Measurements from ENCODE around the gene RNF123.

Gene RNF123

DNA sequence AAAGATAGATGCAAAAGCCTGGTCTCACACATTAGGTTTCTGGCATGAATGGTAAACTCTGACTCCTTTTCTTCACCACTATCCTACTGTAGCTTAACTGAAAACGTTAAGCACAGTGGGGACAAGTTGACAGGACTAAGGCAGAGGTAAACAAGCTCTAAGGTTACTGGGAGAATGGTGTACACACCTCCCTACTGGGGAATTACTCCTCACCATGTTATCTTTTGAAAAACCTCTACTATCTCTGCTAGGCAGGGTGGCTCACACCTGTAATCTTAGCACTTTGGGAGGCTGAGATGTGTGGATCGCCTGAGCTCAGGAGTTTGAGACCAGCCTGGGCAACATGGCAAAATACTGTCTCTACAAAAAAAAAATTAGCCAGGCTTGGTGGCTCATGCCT, 67.8 kb downstream of the RNF123 start:
- Histone ChIP-seq H3K9me3 (no peaks in the 10 kb centered on the region), H3K4me1 (no peaks in the 10 kb centered on the region), H3K27me3 (no peaks in the 10 kb centered on the region), H3K36me3 (no peaks in the 10 kb centered on the region), H3K4me3 (ENCODE audit: low read depth, low read length) (no peak overlapping the region)
- DNase-seq: no peak
- TF ChIP-seq, protein P1, sequence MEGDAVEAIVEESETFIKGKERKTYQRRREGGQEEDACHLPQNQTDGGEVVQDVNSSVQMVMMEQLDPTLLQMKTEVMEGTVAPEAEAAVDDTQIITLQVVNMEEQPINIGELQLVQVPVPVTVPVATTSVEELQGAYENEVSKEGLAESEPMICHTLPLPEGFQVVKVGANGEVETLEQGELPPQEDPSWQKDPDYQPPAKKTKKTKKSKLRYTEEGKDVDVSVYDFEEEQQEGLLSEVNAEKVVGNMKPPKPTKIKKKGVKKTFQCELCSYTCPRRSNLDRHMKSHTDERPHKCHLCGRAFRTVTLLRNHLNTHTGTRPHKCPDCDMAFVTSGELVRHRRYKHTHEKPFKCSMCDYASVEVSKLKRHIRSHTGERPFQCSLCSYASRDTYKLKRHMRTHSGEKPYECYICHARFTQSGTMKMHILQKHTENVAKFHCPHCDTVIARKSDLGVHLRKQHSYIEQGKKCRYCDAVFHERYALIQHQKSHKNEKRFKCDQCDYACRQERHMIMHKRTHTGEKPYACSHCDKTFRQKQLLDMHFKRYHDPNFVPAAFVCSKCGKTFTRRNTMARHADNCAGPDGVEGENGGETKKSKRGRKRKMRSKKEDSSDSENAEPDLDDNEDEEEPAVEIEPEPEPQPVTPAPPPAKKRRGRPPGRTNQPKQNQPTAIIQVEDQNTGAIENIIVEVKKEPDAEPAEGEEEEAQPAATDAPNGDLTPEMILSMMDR (IDR thresholded peaks at IDR 0.05; ENCODE audit: low read depth, low read length): no peak

DNA sequence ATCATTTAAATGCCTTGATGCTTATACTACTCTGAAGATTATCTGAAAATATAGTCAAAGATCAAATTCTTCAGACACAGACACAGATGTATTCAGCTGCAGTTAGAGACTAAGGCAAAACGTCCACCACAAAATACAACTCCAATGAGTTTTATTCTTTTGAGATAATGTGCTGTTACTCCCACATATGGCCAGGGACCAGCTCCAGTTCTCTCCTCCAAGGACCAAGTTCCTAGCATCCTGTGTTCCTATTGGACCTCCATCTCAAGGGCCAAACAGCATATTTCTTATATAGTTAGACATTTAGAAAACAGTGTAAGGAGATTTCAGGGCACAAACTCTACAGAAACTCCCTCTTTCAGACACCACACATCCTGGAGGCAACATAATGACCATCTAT, 69.9 kb downstream of the RNF123 start:
- Histone ChIP-seq H3K9me3 (no peaks in the 10 kb centered on the region), H3K4me1 (no peaks in the 10 kb centered on the region), H3K36me3 (no peaks in the 10 kb centered on the region), H3K4me3 (ENCODE audit: low read depth, low read length) (no peak overlapping the region), H3K27me3 (no peaks in the 10 kb centered on the region)
- TF ChIP-seq, protein P1 (IDR thresholded peaks at IDR 0.05; ENCODE audit: low read depth, low read length): no peak
- no peak for DNase-seq

DNA sequence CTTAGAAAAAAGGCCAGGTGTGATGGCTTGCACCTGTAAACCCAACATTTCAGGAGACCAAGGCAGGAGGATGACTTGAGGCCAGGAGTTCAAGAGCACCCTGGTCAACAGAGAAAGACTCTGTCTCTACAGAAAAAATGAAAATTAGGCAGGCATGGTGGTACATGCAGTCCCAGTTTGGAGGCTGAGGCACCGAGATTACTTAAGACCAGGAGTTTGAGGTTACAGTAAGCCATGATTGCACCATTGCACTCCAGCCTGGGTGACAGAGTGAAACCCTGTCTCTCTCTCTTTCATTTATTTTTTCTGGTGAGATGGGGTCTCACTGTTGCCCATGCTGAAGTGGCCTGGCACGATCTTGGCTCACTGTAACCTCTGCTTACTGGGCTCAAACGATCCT, 72.3 kb downstream of the RNF123 start:
- TF ChIP-seq, protein P1 (IDR thresholded peaks at IDR 0.05; ENCODE audit: low read depth, low read length): no peak
- DNase-seq: no peak

DNA sequence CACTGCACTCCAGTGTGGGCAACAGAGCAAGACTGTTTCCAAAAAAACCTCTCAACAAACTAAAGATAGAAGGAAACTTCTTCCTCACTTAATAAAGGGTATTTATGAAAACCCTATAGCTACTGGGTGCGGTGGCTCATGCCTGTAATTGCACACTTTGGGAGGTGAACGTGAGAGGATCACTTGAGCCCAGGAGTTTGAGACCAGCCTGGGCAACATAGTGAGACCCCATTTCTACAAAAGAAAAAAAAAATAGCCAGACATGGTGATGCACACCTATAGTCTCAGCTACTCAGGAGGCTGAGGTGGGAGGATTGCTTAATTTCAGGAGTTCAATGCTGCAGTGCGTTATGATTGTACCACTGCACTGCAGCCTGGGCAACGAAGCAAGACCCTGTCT, 74.6 kb downstream of the RNF123 start:
- Histone ChIP-seq H3K4me3 (ENCODE audit: low read depth, low read length) (no peak overlapping the region), H3K4me1 (no peaks in the 10 kb centered on the region), H3K27me3 (no peaks in the 10 kb centered on the region), H3K36me3 (no peaks in the 10 kb centered on the region), H3K9me3 (no peaks in the 10 kb centered on the region)
- DNase-seq: no peak
- TF ChIP-seq, protein P1 (IDR thresholded peaks at IDR 0.05; ENCODE audit: low read depth, low read length): no peak

More for the DNA sequence above, 72.3 kb downstream of the RNF123 start:
- no peaks in the 10 kb centered on the region for H3K9me3 ChIP-seq
- no peaks in the 10 kb centered on the region for H3K4me1 ChIP-seq
- no peaks in the 10 kb centered on the region for H3K27me3 ChIP-seq
- no peak overlapping the region for H3K4me3 ChIP-seq (ENCODE audit: low read depth, low read length)
- H3K36me3 ChIP-seq: no peaks in the 10 kb centered on the region

DNA sequence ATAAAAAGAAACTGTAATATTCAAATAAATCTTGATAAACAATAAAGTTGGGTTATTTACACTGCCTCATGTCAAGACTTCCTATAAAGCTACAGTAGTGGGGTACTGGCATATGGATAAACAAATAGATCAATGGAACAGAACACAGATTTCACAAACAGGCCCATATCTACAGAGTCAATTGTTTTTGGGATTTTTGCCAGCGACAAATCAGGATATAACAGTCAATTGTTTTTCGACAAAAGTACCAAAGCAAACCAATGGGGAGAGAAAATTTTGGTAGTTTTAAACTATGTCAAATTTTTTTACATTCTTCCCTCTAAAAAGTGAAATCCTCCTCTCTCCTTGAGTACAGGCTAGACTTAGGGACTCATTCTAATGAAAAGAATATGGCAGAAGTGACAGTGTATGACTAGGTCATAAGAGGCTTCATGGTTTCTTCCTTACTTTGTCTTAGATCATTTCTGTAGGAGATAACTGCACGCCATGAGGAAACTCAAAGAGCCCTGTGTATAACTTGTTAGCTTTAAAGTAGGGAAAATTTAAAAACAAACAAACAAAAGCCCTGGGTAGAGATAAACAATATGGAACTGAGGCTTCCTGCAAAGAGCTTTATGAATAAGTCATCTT, 80.0 kb downstream of the RNF123 start:
- no peak overlapping the region for H3K4me3 ChIP-seq (ENCODE audit: low read depth, low read length)
- TF ChIP-seq, protein P1 (IDR thresholded peaks at IDR 0.05; ENCODE audit: low read depth, low read length): no peak
- H3K27me3 ChIP-seq: no peaks in the 10 kb centered on the region
- H3K36me3 ChIP-seq: no peaks in the 10 kb centered on the region
- no peaks in the 10 kb centered on the region for H3K4me1 ChIP-seq
- no peaks in the 10 kb centered on the region for H3K9me3 ChIP-seq
- no peak for DNase-seq

DNA sequence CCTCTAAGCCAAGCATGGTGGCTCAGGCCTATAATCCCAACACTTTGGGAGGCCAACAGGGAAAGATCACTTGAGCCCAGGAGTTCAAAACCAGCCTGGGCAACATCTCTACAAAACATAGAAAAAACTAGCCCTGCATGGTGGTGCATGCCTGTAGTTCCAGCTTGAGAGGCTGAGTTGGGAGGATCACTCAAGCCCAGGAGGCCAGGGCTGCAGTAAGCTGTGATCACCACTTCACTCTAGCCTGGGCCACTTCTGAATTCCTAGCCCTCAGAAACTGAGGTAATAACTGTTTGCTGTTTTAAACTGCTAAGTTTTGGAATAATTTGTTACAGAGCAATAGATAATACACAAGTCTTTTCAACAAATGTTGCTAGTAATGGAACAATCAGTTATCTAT, 80.6 kb downstream of the RNF123 start:
- Histone ChIP-seq H3K9me3 (no peaks in the 10 kb centered on the region), H3K36me3 (no peaks in the 10 kb centered on the region), H3K27me3 (no peaks in the 10 kb centered on the region), H3K4me3 (ENCODE audit: low read depth, low read length) (no peak overlapping the region), H3K4me1 (no peaks in the 10 kb centered on the region)
- DNase-seq: no peak
- TF ChIP-seq, protein P1 (IDR thresholded peaks at IDR 0.05; ENCODE audit: low read depth, low read length): no peak

Data from BE2C (cell line).